ENCODE data around the gene PLOD3.

DNA sequence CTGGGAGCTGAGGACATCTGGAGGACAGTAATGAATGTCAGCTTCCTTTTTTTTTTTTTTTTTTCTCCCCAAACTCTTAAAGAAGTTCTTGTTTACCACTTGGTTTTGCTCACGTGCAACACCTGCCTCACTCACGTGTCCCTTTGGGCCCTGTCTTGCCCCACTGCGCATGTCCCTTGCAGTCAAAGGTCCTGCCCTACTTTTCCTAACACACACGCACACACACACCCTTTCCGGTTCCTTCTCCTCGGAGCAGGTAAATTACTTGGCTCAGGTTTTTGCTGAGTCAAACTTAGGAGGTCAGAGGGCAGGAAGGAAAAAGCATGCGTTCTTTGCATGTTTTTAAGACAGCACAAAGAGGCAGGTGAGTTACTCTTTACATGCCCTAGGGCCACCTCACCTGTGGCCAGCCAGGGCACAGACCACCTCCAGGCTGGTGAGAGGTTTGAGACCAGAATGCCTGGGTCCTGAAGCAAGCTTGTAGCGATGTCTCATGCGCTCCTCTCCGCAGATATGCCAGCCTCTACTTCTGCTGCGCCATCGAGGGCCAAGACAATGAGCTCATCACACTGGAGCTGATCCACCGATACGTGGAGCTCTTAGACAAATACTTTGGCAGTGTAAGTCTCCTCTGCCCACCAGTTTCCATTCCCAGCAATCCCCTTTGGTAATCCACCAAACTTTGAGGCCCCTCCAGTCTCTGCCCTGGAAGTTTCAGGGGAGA, 60.4 kb downstream of the PLOD3 start:
- TF ChIP-seq, protein P1, sequence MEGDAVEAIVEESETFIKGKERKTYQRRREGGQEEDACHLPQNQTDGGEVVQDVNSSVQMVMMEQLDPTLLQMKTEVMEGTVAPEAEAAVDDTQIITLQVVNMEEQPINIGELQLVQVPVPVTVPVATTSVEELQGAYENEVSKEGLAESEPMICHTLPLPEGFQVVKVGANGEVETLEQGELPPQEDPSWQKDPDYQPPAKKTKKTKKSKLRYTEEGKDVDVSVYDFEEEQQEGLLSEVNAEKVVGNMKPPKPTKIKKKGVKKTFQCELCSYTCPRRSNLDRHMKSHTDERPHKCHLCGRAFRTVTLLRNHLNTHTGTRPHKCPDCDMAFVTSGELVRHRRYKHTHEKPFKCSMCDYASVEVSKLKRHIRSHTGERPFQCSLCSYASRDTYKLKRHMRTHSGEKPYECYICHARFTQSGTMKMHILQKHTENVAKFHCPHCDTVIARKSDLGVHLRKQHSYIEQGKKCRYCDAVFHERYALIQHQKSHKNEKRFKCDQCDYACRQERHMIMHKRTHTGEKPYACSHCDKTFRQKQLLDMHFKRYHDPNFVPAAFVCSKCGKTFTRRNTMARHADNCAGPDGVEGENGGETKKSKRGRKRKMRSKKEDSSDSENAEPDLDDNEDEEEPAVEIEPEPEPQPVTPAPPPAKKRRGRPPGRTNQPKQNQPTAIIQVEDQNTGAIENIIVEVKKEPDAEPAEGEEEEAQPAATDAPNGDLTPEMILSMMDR (IDR thresholded peaks at IDR 0.05; ENCODE audit: low read depth, low read length) = no peak
- no peak for TF ChIP-seq MYC (IDR thresholded peaks at IDR 0.05; ENCODE audit: low read depth, low read length)
- TF ChIP-seq, protein P2, sequence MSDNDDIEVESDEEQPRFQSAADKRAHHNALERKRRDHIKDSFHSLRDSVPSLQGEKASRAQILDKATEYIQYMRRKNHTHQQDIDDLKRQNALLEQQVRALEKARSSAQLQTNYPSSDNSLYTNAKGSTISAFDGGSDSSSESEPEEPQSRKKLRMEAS (IDR thresholded peaks at IDR 0.05; ENCODE audit: low read depth, low read length) = no peak
